Neural cell (in vitro differentiated cells): ENCODE data around the gene PYGM. TPM values are rescaled to one million over a fixed set of nuclear protein-coding genes. Genes with fewer than 3 reads are reported as not detected.

Source experiments
- H2AFZ ChIP-seq: fragments of 200-600, 300-800 bp; sonication (generic), shearing (Covaris generic); 2 replicates; pipeline ENCODE4 v1.6.0; 2014; ENCODE audit warnings: low read depth, mild to moderate bottlenecking, antibody characterized with exemption, low read length, moderate library complexity
- H3F3A ChIP-seq: fragments of 200-600 bp; shearing (Covaris generic); 2 replicates; pipeline ENCODE4 v1.6.1; 2016; ENCODE audit warnings: mild to moderate bottlenecking, moderate library complexity, mixed read lengths, antibody characterized with exemption, low read length; ENCODE audit not compliant: insufficient read depth, poor library complexity, severe bottlenecking
- H3K27ac ChIP-seq: fragments of 200-600, 300-800 bp; sonication (generic), shearing (Covaris generic); 2 replicates; pipeline ENCODE4 v1.5.1; 2014; ENCODE audit warnings: mild to moderate bottlenecking, low read length, moderate library complexity
- H3K27me3 ChIP-seq: fragments of 300-800, 200-600 bp; sonication (generic), shearing (Covaris generic); 2 replicates; pipeline ENCODE4 v1.6.0; 2014; ENCODE audit warnings: mild to moderate bottlenecking, low read depth, low read length, moderate library complexity; ENCODE audit not compliant: insufficient read depth
- H3K36me3 ChIP-seq: fragments of 300-800, 200-600 bp; sonication (generic), shearing (Covaris generic); 2 replicates; pipeline ENCODE4 v1.5.1; 2014; ENCODE audit warnings: mild to moderate bottlenecking, antibody characterized with exemption, low read length, moderate library complexity; ENCODE audit not compliant: insufficient read depth
- H3K4me2 ChIP-seq: fragments of 300-800, 200-600 bp; sonication (generic), shearing (Covaris generic); 2 replicates; pipeline ENCODE4 v1.6.0; 2014; ENCODE audit warnings: mild to moderate bottlenecking, low read length
- H3K4me3 ChIP-seq: fragments of 300-800, 200-600 bp; sonication (generic), shearing (Covaris generic); 2 replicates; pipeline ENCODE4 v1.5.1; 2014; ENCODE audit warnings: mild to moderate bottlenecking, low read length, moderate library complexity
- H3K79me2 ChIP-seq: fragments of 200-600 bp; shearing (Covaris generic); replicated peaks from 2 replicates; pipeline ENCODE4 v1.6.0; 2014; ENCODE audit warnings: mild to moderate bottlenecking, low read length, moderate library complexity; ENCODE audit not compliant: insufficient read depth
- H3K9ac ChIP-seq: fragments of 300-800, 200-600 bp; sonication (generic), shearing (Covaris generic); 2 replicates; pipeline ENCODE4 v1.6.1; 2016; ENCODE audit warnings: mild to moderate bottlenecking, low read length, mixed read lengths
- H3K9me2 ChIP-seq: fragments of 200-600 bp; shearing (Covaris generic); 2 replicates; pipeline ENCODE4 v1.6.1; 2016; ENCODE audit warnings: mild to moderate bottlenecking, low read length, mixed read lengths; ENCODE audit not compliant: insufficient read depth
- H3K9me3 ChIP-seq: fragments of 200-600, 300-800 bp; sonication (generic), shearing (Covaris generic); 2 replicates; pipeline ENCODE4 v1.6.1; 2016; ENCODE audit warnings: mild to moderate bottlenecking, mixed run types, low read length, moderate library complexity, mixed read lengths
- H4K20me1 ChIP-seq: fragments of 200-600 bp; shearing (Covaris generic); 2 replicates; pipeline ENCODE4 v1.6.1; 2016; ENCODE audit warnings: mild to moderate bottlenecking, mixed run types; ENCODE audit not compliant: insufficient read depth
- CTCF ChIP-seq: fragments of 450-650 bp; IDR thresholded peaks from 2 replicates; pipeline ENCODE4 v1.5.1; 2014; ENCODE audit warnings: antibody characterized with exemption, mild to moderate bottlenecking, moderate library complexity; ENCODE audit not compliant: poor library complexity, severe bottlenecking
- EP300 ChIP-seq: fragments of 450-650 bp; conservative IDR thresholded peaks from 2 replicates; pipeline ENCODE4 v1.6.1; 2014; ENCODE audit warnings: antibody characterized with exemption, mild to moderate bottlenecking, moderate library complexity; ENCODE audit not compliant: poor library complexity, severe bottlenecking
- EZH2 ChIP-seq: fragments of 200-600, 300-800 bp; shearing (Covaris generic), sonication (generic); IDR thresholded peaks from 2 replicates; pipeline ENCODE4 v1.6.1; 2014; ENCODE audit warnings: antibody characterized with exemption, low read length, borderline replicate concordance, mild to moderate bottlenecking; ENCODE audit not compliant: insufficient read depth, poor library complexity, severe bottlenecking
- MXI1 ChIP-seq: fragments of 450-650 bp; conservative IDR thresholded peaks from 2 replicates; pipeline ENCODE4 v1.6.1; 2014; ENCODE audit warnings: antibody characterized with exemption, mild to moderate bottlenecking; ENCODE audit not compliant: poor library complexity, severe bottlenecking
- POLR2AphosphoS5 ChIP-seq: IDR thresholded peaks from 2 replicates; pipeline ENCODE4 v1.6.1; 2012
- RAD21 ChIP-seq: fragments of 450-650 bp; conservative IDR thresholded peaks from 2 replicates; pipeline ENCODE4 v1.6.1; 2014; ENCODE audit warnings: antibody characterized with exemption, mild to moderate bottlenecking, moderate library complexity
- REST ChIP-seq: IDR thresholded peaks from 2 replicates; pipeline ENCODE4 v1.6.1; 2012; ENCODE audit warnings: borderline replicate concordance
- SMC3 ChIP-seq: fragments of 450-650 bp; conservative IDR thresholded peaks from 2 replicates; pipeline ENCODE4 v1.6.1; 2014; ENCODE audit warnings: antibody characterized with exemption, mild to moderate bottlenecking, moderate library complexity; ENCODE audit not compliant: poor library complexity
- TAF1 ChIP-seq: IDR thresholded peaks from 2 replicates; pipeline ENCODE4 v1.6.1; 2012; ENCODE audit warnings: low read depth
- polyA plus RNA-seq: library from polyadenylated mRNA; depleted of rRNA; stranded (reverse); fragments of >200 nt; gene quantifications from 2 replicates; pipeline ENCODE4 v1.2.3, GENCODE V29; 2014

PYGM gene
- polyA plus RNA-seq, 1 donor from 2014 or later = 0.43 TPM

- Histone ChIP-seq H3K9me2 (no peaks in the 10 kb centered on the region), H3K4me2 (no peak overlapping the region), H3K79me2 (peaks cover 16% of the 10 kb centered on the region), H4K20me1 (peaks cover 25% of the 10 kb centered on the region), H3K27me3 (no peaks in the 10 kb centered on the region), H3K27ac (no peak overlapping the region), H3K9me3 (no peaks in the 10 kb centered on the region), H3K36me3 (peaks cover 28% of the 10 kb centered on the region), H3K9ac (no peak overlapping the region), H2AFZ (no peak overlapping the region), H3F3A (no peaks in the 10 kb centered on the region), H3K4me3 (no peak overlapping the region)
- TF ChIP-seq REST (no peak), CTCF (peak; percentile 69), MXI1 (no peak), RAD21 (peak; percentile 56), SMC3 (peak; percentile 71), TAF1 (no peak), EZH2 (no peak), POLR2AphosphoS5 (no peak), EP300 (no peak)
These were observed 7.8 kb upstream of the PYGM start for GRCh38 chr11:64767344-64768299.

GRCh38 chr11:64766881-64767280 lies 7.1 kb upstream of the PYGM start:
- Histone ChIP-seq H2AFZ (no peak overlapping the region), H3K79me2 (peaks cover 8% of the 10 kb centered on the region), H4K20me1 (peaks cover 17% of the 10 kb centered on the region), H3F3A (no peaks in the 10 kb centered on the region), H3K4me2 (no peak overlapping the region), H3K9me3 (no peaks in the 10 kb centered on the region), H3K9ac (no peak overlapping the region), H3K4me3 (no peak overlapping the region), H3K9me2 (no peaks in the 10 kb centered on the region), H3K27me3 (no peaks in the 10 kb centered on the region), H3K36me3 (peaks cover 28% of the 10 kb centered on the region), H3K27ac (no peak overlapping the region)
- TF ChIP-seq REST = no peak
- TF ChIP-seq SMC3 = no peak
- TF ChIP-seq RAD21 = no peak
- no peak for TF ChIP-seq EZH2
- TF ChIP-seq TAF1 = no peak
- no peak for TF ChIP-seq CTCF
- no peak for TF ChIP-seq POLR2AphosphoS5
- no peak for TF ChIP-seq EP300
- no peak for TF ChIP-seq MXI1
